ENCODE results near the gene TRIO.
"Not testable (repeated sequence)": the region's sequence is repeated elsewhere in the genome, so short reads cannot be mapped to it uniquely, and the experiment has no call there.

Gene TRIO

GRCh38 chr5:14554288-14554687, 411.1 kb downstream of the TRIO start:
- not testable (repeated sequence) for H3K4me1 ChIP-seq (ENCODE audit: control insufficient read depth, insufficient read depth, low read length); H3K36me3 ChIP-seq (ENCODE audit: control insufficient read depth, insufficient read depth, low read length); H3K27me3 ChIP-seq (ENCODE audit: control insufficient read depth, insufficient read depth, low read length); H3K4me3 ChIP-seq (ENCODE audit: low read length); H3K9ac ChIP-seq (ENCODE audit: low read length); H3K27ac ChIP-seq (ENCODE audit: low read depth, low read length)

- Histone ChIP-seq H3K4me3 (ENCODE audit: low read length) (no peak overlapping the region), H3K27me3 (ENCODE audit: control insufficient read depth, insufficient read depth, low read length) (no peaks in the 10 kb centered on the region), H3K27ac (ENCODE audit: low read depth, low read length) (no peak overlapping the region), H3K36me3 (ENCODE audit: control insufficient read depth, insufficient read depth, low read length) (no peaks in the 10 kb centered on the region), H3K9ac (ENCODE audit: low read length) (no peak overlapping the region), H3K4me1 (ENCODE audit: control insufficient read depth, insufficient read depth, low read length) (no peaks in the 10 kb centered on the region)
These were observed 412.9 kb downstream of the TRIO start for GRCh38 chr5:14556015-14556414.

GRCh38 chr5:14557203-14557770, 414.1 kb downstream of the TRIO start:
- H3K27me3 ChIP-seq (ENCODE audit: control insufficient read depth, insufficient read depth, low read length): no peaks in the 10 kb centered on the region
- no peaks in the 10 kb centered on the region for H3K36me3 ChIP-seq (ENCODE audit: control insufficient read depth, insufficient read depth, low read length)
- H3K4me3 ChIP-seq (ENCODE audit: low read length): no peak overlapping the region
- no peak overlapping the region for H3K27ac ChIP-seq (ENCODE audit: low read depth, low read length)
- H3K9ac ChIP-seq (ENCODE audit: low read length): no peak overlapping the region
- H3K4me1 ChIP-seq (ENCODE audit: control insufficient read depth, insufficient read depth, low read length): no peaks in the 10 kb centered on the region

GRCh38 chr5:14557791-14558415, 414.8 kb downstream of the TRIO start:
- no peak overlapping the region for H3K9ac ChIP-seq (ENCODE audit: low read length)
- H3K27ac ChIP-seq (ENCODE audit: low read depth, low read length): no peak overlapping the region

More at GRCh38 chr5:14557791-14558415, 414.8 kb downstream of the TRIO start:
- no peaks in the 10 kb centered on the region for H3K4me1 ChIP-seq (ENCODE audit: control insufficient read depth, insufficient read depth, low read length)
- H3K36me3 ChIP-seq (ENCODE audit: control insufficient read depth, insufficient read depth, low read length): no peaks in the 10 kb centered on the region
- H3K27me3 ChIP-seq (ENCODE audit: control insufficient read depth, insufficient read depth, low read length): no peaks in the 10 kb centered on the region
- no peak overlapping the region for H3K4me3 ChIP-seq (ENCODE audit: low read length)

Measured in rectal smooth muscle tissue (tissue), 1 donor.